LNCAP (cell line): ENCODE measurements around the gene RAD50.

Source experiments
- TF ChIP-seq, protein P1 (sequence below): fragments of 450-650 bp; IDR thresholded peaks from 2 replicates; pipeline ENCODE4 v1.5.1; 2017; ENCODE audit warnings: mild to moderate bottlenecking

The RAD50 gene

DNA sequence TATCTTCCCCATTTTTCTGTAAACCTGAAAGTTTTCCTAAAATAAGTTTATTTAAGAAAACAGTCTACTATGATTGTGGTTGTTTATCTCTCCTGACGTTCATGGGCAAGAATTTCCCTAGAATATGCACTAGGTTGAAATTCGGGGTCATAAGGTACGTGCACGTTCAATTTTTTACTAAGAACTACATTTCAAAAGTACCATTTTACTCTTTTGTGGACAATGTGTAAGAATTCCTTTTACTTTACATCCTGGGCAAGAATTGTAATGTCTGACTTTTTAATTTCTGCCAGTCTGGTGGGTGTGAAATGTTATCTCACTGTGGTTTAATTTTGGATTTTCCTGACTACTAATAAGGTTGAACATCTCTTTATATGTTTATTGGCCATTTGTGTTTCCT, 25.8 kb upstream of the RAD50 start:
- TF ChIP-seq, protein P1, sequence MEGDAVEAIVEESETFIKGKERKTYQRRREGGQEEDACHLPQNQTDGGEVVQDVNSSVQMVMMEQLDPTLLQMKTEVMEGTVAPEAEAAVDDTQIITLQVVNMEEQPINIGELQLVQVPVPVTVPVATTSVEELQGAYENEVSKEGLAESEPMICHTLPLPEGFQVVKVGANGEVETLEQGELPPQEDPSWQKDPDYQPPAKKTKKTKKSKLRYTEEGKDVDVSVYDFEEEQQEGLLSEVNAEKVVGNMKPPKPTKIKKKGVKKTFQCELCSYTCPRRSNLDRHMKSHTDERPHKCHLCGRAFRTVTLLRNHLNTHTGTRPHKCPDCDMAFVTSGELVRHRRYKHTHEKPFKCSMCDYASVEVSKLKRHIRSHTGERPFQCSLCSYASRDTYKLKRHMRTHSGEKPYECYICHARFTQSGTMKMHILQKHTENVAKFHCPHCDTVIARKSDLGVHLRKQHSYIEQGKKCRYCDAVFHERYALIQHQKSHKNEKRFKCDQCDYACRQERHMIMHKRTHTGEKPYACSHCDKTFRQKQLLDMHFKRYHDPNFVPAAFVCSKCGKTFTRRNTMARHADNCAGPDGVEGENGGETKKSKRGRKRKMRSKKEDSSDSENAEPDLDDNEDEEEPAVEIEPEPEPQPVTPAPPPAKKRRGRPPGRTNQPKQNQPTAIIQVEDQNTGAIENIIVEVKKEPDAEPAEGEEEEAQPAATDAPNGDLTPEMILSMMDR: no peak

DNA sequence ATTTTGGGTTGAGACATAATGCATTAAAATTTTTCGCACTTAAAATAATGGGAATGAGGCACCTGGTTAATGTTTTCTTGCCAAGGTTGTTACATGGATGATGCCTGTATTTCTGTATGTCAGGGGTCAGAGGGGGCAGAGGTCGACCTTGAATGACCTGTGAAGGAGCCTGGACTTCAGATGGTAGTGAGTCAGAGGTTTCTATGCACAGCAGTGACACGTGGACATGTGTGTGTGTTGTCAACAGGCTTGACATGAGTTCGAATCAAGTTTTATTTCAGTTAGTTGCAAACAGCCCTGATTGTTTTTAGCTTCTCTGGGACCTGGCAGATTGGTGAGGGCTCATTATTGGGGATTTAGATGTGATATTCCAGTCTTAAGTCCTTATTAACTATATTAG, 17.1 kb upstream of the RAD50 start:
- TF ChIP-seq, protein P1: no peak

DNA sequence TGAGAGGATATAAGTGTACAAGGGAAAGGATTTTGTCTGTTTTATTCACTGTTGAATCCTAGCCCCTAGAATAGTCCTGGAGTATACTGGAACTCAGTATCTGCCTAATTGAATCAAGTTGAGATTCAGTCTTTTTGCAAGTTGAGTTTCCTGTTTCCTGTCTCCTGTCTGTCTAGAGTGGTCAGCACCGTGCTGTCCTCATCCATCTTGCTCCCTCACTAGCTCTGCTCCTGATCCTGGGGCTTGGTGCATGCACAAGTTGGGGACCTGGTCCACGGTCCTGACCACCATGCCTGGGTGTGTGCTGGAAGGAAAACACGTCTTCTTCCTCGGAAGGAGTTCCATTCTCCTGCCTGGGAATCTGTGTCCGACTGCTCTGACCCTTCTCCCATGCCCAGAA, 16.6 kb upstream of the RAD50 start:
- TF ChIP-seq, protein P1: no peak

DNA sequence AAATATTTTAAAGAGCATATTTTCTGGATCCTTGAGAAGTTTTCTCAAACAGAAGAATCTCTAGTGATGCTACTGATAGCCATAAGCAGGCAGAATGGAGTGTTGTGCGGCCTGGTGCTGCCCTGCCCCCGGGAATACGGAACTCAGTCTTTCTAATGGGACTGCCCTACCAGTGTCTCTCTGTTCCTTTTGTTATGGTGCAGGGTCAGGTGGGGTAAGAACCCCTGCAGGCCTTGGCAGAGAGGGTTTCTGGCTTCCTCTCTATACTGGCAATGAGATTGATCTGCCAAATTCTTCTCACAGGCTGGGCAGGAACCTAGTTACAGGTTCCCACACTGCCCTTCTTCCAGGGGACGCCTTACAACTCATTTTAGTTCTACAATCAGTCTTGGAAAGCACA, 16.0 kb upstream of the RAD50 start:
- TF ChIP-seq, protein P1: no peak

DNA sequence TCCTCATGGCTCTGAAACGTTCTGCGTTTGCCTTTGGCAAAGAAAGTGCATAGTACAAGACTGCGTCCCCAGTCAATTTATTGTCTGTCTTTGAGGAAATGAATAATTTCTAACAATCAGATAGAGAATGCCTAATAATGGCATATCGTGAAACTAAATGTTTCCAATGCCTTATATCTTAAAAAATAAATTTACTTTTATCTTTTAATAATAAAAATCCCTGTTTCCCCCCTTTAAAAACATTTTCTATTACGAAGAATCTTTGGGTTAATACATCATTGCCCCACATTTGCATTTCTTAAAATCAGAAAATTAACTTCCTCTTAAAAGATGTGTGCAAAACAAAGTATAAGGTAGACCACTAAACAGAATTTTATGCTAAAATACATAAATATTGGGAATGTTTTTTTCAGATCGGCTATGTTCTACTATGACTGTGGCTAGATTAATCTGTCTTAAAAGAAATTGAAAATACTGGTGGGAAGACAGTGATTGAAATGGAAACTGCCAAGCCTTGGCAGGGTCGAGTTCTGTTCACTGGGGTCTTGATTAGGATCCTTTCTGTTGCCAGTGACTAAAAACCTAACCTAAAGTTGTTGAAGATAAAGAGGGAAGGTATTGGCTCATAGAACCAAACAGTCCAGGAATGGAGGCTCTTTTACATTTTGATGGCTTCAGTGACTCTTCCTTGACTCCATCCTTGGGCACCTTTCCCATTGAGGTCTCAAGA, 13.1 kb upstream of the RAD50 start, which contains the start of gene IL5:
TSS of gene IL5 (minus strand) at position 51 of the 730 bp plus-strand sequence. CDS start at position 7, 44 bp downstream.
- TF ChIP-seq, protein P1: no peak

DNA sequence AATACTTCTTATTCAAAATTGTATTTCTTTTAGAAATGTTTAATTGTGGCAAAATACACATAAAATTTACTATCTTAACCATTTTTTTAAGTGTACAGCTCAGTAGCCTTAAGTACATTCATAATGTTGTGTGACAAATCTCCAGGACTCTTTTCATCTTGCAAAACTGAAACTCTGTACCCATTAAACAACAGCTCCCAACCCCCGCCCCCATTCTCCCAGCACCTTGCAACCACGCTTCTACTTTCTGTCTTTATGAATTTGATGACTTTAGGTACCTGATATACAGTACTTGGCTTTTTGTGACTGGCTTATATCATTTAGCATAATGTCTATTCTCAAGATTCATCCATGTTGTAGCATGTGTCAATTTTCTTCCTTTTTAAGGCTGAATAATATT, 10.7 kb upstream of the RAD50 start:
- TF ChIP-seq, protein P1: no peak

DNA sequence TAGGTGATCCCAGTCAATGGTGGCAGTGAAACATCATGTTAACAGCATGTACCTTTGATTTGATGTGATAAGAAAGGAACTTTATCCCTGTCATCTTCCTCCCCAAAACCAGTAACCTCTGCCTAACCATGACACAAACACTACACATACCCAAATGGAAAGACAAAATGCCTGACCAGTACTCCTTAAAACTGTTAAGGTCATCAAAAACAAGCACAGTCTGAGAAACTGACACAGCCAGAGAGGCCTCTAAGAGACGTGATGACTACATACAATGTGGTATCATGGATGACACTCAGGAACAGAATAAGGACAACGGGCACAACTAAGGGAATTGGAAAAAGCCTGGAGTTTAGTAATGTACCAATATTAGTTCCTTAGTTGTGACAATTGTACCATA, 9.5 kb upstream of the RAD50 start:
- TF ChIP-seq, protein P1: no peak

DNA sequence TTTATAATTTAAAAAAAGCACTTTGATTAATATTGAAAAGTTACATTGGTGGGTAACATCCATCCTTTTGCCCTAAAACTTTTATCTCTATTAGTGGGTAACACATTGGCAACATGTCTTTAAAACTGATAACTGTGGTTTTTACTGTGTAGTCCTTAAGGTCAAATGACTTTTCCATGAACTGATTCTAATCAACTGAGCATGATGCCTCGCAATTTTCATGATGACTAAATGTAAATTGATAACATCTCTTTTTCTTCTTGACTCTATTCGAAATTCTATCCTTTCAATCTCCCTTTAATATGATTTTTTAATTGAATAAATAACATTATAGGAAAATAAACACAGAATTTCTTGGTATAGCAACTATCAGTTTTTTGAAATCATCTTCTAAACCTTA, 7.2 kb upstream of the RAD50 start:
- TF ChIP-seq, protein P1: no peak
